GM13977 (cell line): ENCODE measurements around the gene SLIT3.

ENCODE experiments used
- DNase-seq: peaks from one replicate; pipeline ENCODE4 v3.0.0; 2012; ENCODE audit warnings: low spot score
- CTCF ChIP-seq: IDR thresholded peaks from 2 replicates; pipeline ENCODE4 v1.5.1; 2012; ENCODE audit warnings: mild to moderate bottlenecking, control low read depth; ENCODE audit not compliant: insufficient read depth; ENCODE audit errors: extremely low read depth, missing control alignments
- in situ Hi-C: fragments of 300-500 bp; cut with MboI; formaldehyde crosslinking; loops from one replicate; pipeline ENCODE4 v1.12.0; 2022; ENCODE audit warnings: low sequenced_read_pairs, low pct_unique_long_range_greater_than_20kb, mixed read lengths, inconsistent platforms; ENCODE audit not compliant: unreplicated experiment

The SLIT3 gene

GRCh38 chr5:169012450-169012849 is 288.5 kb downstream of the SLIT3 start:
- DNase-seq: no peak
- in situ Hi-C loops: no loop called here
- TF ChIP-seq CTCF: no peak

- DNase-seq: no peak
- in situ Hi-C loops: no loop called here
- no peak for TF ChIP-seq CTCF
Measured at GRCh38 chr5:169011451-169011850, 289.5 kb downstream of the SLIT3 start.

GRCh38 chr5:169011009-169011408 is 289.9 kb downstream of the SLIT3 start:
- no peak for TF ChIP-seq CTCF
- in situ Hi-C loops: no loop called here
- DNase-seq: no peak

- no peak for DNase-seq
- TF ChIP-seq CTCF: no peak
- in situ Hi-C loops: no loop called here
Measured at GRCh38 chr5:169009123-169009522, 291.8 kb downstream of the SLIT3 start.

- TF ChIP-seq CTCF: no peak
- in situ Hi-C loops: no loop called here
- DNase-seq: no peak
Measured at GRCh38 chr5:169006842-169007790, 293.8 kb downstream of the SLIT3 start.

- TF ChIP-seq CTCF: no peak
- no peak for DNase-seq
- in situ Hi-C loops: no loop called here
Measured at GRCh38 chr5:169004551-169004950, 296.4 kb downstream of the SLIT3 start.
